ENCODE measurements around the gene THEM4. TPM values are rescaled to one million over a fixed set of nuclear protein-coding genes. Genes with fewer than 3 reads are reported as not detected.

THEM4 gene
- total RNA-seq, 1 donor from 2014 or later, result 9.0 TPM

DNA sequence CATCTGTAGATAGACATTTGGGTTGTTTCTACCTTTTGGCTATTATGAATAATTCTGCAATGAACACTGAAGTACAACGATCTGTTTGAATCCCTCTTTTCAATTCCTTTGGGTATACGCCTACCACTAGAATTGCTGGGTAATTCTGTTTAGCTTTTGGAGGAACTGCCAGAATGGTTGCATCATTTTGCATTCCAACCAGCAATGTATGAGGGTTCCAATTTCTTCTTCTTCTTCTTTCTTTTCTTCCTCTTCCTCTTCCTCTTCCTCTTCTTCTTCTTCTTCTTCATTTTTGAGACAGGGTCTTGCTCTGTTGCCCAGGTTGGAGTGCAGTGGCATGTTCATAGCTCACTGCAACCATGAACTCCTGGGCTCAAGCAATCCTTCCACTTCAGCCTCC, 42.0 kb downstream of the THEM4 start:
- Mint-ChIP-seq H3K27me3 (ENCODE audit: unreplicated experiment) (peaks cover 6% of the 10 kb centered on the region), H3K4me1 (ENCODE audit: unreplicated experiment) (peaks cover 20% of the 10 kb centered on the region), H3K36me3 (ENCODE audit: low read depth, unreplicated experiment) (no peaks in the 10 kb centered on the region), H3K9me3 (ENCODE audit: unreplicated experiment) (no peaks in the 10 kb centered on the region), H3K27ac (ENCODE audit: unreplicated experiment) (no peak overlapping the region), H3K4me3 (ENCODE audit: unreplicated experiment) (no peak overlapping the region)
- TF ChIP-seq, protein P1, sequence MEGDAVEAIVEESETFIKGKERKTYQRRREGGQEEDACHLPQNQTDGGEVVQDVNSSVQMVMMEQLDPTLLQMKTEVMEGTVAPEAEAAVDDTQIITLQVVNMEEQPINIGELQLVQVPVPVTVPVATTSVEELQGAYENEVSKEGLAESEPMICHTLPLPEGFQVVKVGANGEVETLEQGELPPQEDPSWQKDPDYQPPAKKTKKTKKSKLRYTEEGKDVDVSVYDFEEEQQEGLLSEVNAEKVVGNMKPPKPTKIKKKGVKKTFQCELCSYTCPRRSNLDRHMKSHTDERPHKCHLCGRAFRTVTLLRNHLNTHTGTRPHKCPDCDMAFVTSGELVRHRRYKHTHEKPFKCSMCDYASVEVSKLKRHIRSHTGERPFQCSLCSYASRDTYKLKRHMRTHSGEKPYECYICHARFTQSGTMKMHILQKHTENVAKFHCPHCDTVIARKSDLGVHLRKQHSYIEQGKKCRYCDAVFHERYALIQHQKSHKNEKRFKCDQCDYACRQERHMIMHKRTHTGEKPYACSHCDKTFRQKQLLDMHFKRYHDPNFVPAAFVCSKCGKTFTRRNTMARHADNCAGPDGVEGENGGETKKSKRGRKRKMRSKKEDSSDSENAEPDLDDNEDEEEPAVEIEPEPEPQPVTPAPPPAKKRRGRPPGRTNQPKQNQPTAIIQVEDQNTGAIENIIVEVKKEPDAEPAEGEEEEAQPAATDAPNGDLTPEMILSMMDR (IDR thresholded peaks at IDR 0.05; ENCODE audit: unreplicated experiment), result no peak
- no peak for DNase-seq (ENCODE audit: low spot score)

DNA sequence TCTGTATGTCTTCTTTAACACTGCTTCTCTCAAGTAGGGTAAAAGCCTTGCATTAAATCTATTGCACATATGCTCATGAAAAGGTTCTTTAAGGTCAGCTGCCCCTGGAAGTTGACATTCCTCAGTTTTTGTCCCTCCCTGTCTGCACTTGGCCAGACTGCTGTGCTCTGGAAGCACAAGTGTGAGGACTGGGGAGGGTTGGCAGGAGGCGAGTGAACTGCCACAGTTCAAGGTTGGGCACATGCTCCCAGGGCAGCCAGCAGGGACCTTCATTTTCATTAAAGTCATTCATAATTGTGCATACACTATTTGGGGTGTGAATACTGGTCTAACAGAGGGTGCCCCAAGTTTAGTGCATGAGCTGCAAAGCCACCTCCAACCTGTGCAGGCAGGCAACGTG, 44.9 kb downstream of the THEM4 start:
- no peak for DNase-seq (ENCODE audit: low spot score)
- peaks cover 28% of the 10 kb centered on the region for H3K4me1 Mint-ChIP-seq (ENCODE audit: unreplicated experiment)
- peaks cover 6% of the 10 kb centered on the region for H3K27me3 Mint-ChIP-seq (ENCODE audit: unreplicated experiment)
- no peaks in the 10 kb centered on the region for H3K36me3 Mint-ChIP-seq (ENCODE audit: low read depth, unreplicated experiment)
- TF ChIP-seq, protein P1 (IDR thresholded peaks at IDR 0.05; ENCODE audit: unreplicated experiment), result no peak
- no peak overlapping the region for H3K4me3 Mint-ChIP-seq (ENCODE audit: unreplicated experiment)
- H3K9me3 Mint-ChIP-seq (ENCODE audit: unreplicated experiment), result no peaks in the 10 kb centered on the region
- H3K27ac Mint-ChIP-seq (ENCODE audit: unreplicated experiment), result no peak overlapping the region

DNA sequence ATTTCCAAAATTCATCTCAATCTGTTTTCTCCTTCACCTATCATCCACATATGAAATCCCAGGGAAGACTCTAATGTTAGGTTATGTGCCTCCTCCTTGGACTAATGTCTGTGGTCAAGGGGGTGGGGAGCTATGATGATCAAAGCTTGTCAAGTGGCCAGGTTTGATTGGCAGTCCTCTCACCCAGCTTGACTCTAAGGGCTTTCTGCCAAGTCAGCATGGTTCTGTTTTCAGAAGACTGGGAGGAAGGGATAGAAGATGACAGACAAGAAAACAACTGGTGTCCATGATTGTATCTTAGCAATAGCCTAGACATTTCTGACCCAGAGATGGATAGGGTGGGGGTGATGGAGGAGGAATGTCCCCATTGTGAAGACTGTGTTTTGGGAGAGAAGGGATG, 46.7 kb downstream of the THEM4 start:
- H3K9me3 Mint-ChIP-seq (ENCODE audit: unreplicated experiment), result no peaks in the 10 kb centered on the region
- TF ChIP-seq, protein P1 (IDR thresholded peaks at IDR 0.05; ENCODE audit: unreplicated experiment), result no peak
- no peak for DNase-seq (ENCODE audit: low spot score)
- H3K36me3 Mint-ChIP-seq (ENCODE audit: low read depth, unreplicated experiment), result no peaks in the 10 kb centered on the region
- peaks cover 4% of the 10 kb centered on the region for H3K27me3 Mint-ChIP-seq (ENCODE audit: unreplicated experiment)
- no peak overlapping the region for H3K4me3 Mint-ChIP-seq (ENCODE audit: unreplicated experiment)
- H3K4me1 Mint-ChIP-seq (ENCODE audit: unreplicated experiment), result peaks cover 29% of the 10 kb centered on the region
- H3K27ac Mint-ChIP-seq (ENCODE audit: unreplicated experiment), result no peak overlapping the region

DNA sequence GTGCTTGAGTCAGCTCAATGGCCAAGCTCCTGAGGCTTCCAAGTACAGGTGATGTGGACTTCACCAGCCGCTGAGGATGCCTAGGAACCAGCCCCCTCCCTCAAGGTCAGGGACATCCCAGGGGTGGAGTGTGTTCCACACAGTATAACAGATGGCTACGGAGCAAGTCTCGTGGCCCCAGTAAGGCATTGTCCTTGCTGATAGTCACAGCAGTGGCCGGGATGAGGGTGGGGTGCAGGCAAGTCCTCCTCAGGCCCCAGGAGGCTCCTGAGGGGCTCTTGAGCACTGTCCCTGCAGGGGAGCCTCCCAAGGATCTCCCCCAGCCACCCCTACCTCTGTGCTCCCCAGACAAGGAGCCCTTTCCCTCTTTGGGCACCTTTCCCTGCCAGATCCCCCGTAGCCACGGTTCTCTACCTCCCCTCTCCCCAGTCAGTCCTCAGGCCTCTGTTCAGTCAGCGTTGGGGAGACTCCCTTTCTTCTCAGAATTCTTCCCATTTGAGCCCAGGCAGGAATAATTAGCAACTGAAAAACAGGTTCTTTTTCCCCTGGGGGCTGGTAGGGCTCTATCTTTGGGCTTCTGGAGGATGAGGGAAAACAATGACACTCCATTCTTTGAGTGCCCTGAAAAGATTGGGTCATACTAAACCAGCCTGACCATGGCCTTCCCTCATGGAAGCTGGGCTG, 48.7 kb downstream of the THEM4 start:
- Mint-ChIP-seq H3K27me3 (ENCODE audit: unreplicated experiment) (peaks cover 6% of the 10 kb centered on the region), H3K9me3 (ENCODE audit: unreplicated experiment) (no peaks in the 10 kb centered on the region), H3K4me1 (ENCODE audit: unreplicated experiment) (peaks cover 36% of the 10 kb centered on the region), H3K36me3 (ENCODE audit: low read depth, unreplicated experiment) (peaks cover 3% of the 10 kb centered on the region), H3K27ac (ENCODE audit: unreplicated experiment) (no peak overlapping the region), H3K4me3 (ENCODE audit: unreplicated experiment) (peak overlapping the region; percentile 25)
- DNase-seq (ENCODE audit: low spot score), result no peak
- TF ChIP-seq, protein P1 (IDR thresholded peaks at IDR 0.05; ENCODE audit: unreplicated experiment), result no peak

DNA sequence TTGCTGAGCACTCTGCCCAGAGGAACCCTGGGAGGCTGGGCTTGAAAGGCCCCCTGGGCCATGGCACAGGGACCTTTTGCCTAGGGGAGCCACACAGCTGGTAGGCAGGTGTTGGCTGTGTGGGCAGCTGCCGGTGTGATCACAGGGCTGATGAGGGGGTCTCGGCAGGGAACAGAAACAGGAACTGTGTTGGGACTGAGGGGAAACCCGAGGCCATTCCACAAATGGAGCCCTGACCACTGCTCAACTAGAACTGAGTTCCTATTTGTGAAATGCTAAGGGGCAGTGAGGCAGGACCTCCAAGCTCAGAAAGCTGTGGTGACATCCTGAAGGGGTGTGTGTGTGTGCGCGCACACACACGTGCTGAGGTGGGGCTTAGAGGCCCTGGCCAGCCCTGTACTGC, 49.4 kb downstream of the THEM4 start:
- Mint-ChIP-seq H3K27me3 (ENCODE audit: unreplicated experiment) (peaks cover 2% of the 10 kb centered on the region), H3K27ac (ENCODE audit: unreplicated experiment) (no peak overlapping the region), H3K36me3 (ENCODE audit: low read depth, unreplicated experiment) (peaks cover 3% of the 10 kb centered on the region), H3K4me1 (ENCODE audit: unreplicated experiment) (peaks cover 34% of the 10 kb centered on the region), H3K9me3 (ENCODE audit: unreplicated experiment) (no peaks in the 10 kb centered on the region), H3K4me3 (ENCODE audit: unreplicated experiment) (no peak overlapping the region)
- no peak for DNase-seq (ENCODE audit: low spot score)
- TF ChIP-seq, protein P1 (IDR thresholded peaks at IDR 0.05; ENCODE audit: unreplicated experiment), result no peak
